HCT116 (cell line): ENCODE data around the gene NPSR1. TPM values are rescaled to one million over a fixed set of nuclear protein-coding genes. Genes with fewer than 3 reads are reported as not detected.

Source experiments
- ATAC-seq: fragments of 200-7000 bp; cut with Tn5 transposase; 2 replicates; pipeline ENCODE4 v1.9.1; 2020; ENCODE audit warnings: mild to moderate bottlenecking, moderate library complexity
- BruUV-seq: library from RNA; stranded (reverse); fragments of 400-500 nt; replicated peaks from 2 replicates; lab custom pipeline; 2021; lab: Mats Ljungman, UMichigan
- CTCF ChIA-PET: fragments of 300-600 bp; sonication (Branson Sonifier 250); formaldehyde crosslinking; loops from one replicate; lab custom pipeline; 2021; ENCODE audit warnings: antibody characterized with exemption; lab: Charles Lee
- POLR2A ChIA-PET: fragments of 300-600, 350-600 bp; sonication (Branson Sonifier 250); formaldehyde crosslinking; loops from one replicate; lab custom pipeline; 2021; ENCODE audit warnings: antibody characterized with exemption; lab: Charles Lee
- RAD21 ChIA-PET, 2 experiments: fragments of 300-600 bp; sonication (Branson Sonifier 250); formaldehyde crosslinking; loops; one replicate each; lab custom pipeline; 2023; ENCODE audit warnings: low total read pairs in 2 of 2; ENCODE audit not compliant: uncharacterized antibody in 2 of 2, unreplicated experiment in 2 of 2, low non-redundant PET in 1 of 2; lab: Charles Lee
- DNase-seq: peaks from one replicate; pipeline ENCODE4 v3.0.0-alpha.2; 2010; ENCODE audit warnings: low read depth, low spot score
- H2AFZ ChIP-seq: fragments of 200-600 bp; shearing (Covaris generic), sonication (generic); 2 replicates; pipeline ENCODE4 v1.6.1; 2017; ENCODE audit warnings: low read depth, mixed run types, mixed read lengths, antibody characterized with exemption, low read length; ENCODE audit not compliant: poor library complexity, severe bottlenecking
- H3K27ac ChIP-seq: 2 replicates; pipeline ENCODE4 v1.5.1; 2012; ENCODE audit warnings: low read depth, low read length
- H3K27me3 ChIP-seq: fragments of 200-600 bp; sonication (generic); 2 replicates; pipeline ENCODE4 v1.6.1; 2016; ENCODE audit warnings: mixed run types, low read length, mixed read lengths; ENCODE audit not compliant: insufficient read depth
- H3K36me3 ChIP-seq, 2 experiments: fragments of 200-500 bp in 1 of 2; fragments of 200-600 bp in 1 of 2; sonication (Bioruptor generic) in 1 of 2; sonication (generic) in 1 of 2; 2 replicates each; pipeline versions ENCODE4 v1.5.1 to v1.6.1; 2014 to 2016; ENCODE audit warnings: low read length in 2 of 2, inconsistent platforms in 1 of 2, mixed read lengths in 1 of 2, mixed run types in 1 of 2; ENCODE audit not compliant: insufficient read depth in 2 of 2, control insufficient read depth in 1 of 2
- H3K4me1 ChIP-seq, 2 experiments: fragments of 200-600 bp in 1 of 2; sonication (generic) in 1 of 2; 2 replicates each; pipeline versions ENCODE4 v1.5.1 to v1.6.1; 2012 to 2017; ENCODE audit warnings: low read length in 2 of 2, inconsistent platforms in 1 of 2, mild to moderate bottlenecking in 1 of 2, mixed read lengths in 1 of 2, mixed run types in 1 of 2, moderate library complexity in 1 of 2; ENCODE audit not compliant: insufficient read depth in 2 of 2, control insufficient read depth in 1 of 2
- H3K4me2 ChIP-seq: fragments of 200-600 bp; sonication (generic); 2 replicates; pipeline ENCODE4 v1.6.1; 2017; ENCODE audit warnings: mixed run types, low read length, mixed read lengths
- H3K4me3 ChIP-seq, 2 experiments: fragments of 200-600 bp in 1 of 2; sonication (generic) in 1 of 2; replicated peaks in 1 of 2; 2 replicates each; pipeline ENCODE4 v1.5.1; 2011 to 2016; ENCODE audit warnings: low read length in 2 of 2, control low read depth in 1 of 2, low read depth in 1 of 2, mild to moderate bottlenecking in 1 of 2, mixed read lengths in 1 of 2, mixed run types in 1 of 2
- H3K79me2 ChIP-seq: fragments of 200-600 bp; sonication (generic); 2 replicates; pipeline ENCODE4 v1.6.1; 2017; ENCODE audit warnings: mild to moderate bottlenecking, mixed run types, low read length, moderate library complexity, mixed read lengths; ENCODE audit not compliant: insufficient read depth
- H3K9ac ChIP-seq: fragments of 200-600 bp; sonication (generic); 2 replicates; pipeline ENCODE4 v1.6.1; 2016; ENCODE audit warnings: low read length, mixed read lengths
- H3K9me2 ChIP-seq: fragments of 200-600 bp; sonication (generic), shearing (Covaris generic); 2 replicates; pipeline ENCODE4 v1.6.1; 2017; ENCODE audit warnings: mixed run types, mild to moderate bottlenecking, moderate library complexity; ENCODE audit not compliant: insufficient read depth
- H3K9me3 ChIP-seq, 2 experiments: fragments of 200-500 bp in 1 of 2; fragments of 200-600 bp in 1 of 2; sonication (Bioruptor generic) in 1 of 2; sonication (generic) in 1 of 2; 2 replicates each; pipeline ENCODE4 v1.6.1; 2014 to 2017; ENCODE audit warnings: low read length in 2 of 2, mixed read lengths in 2 of 2, inconsistent platforms in 1 of 2, low read depth in 1 of 2, mild to moderate bottlenecking in 1 of 2, mixed run types in 1 of 2, moderate library complexity in 1 of 2; ENCODE audit not compliant: control insufficient read depth in 1 of 2, insufficient read depth in 1 of 2
- H4K20me1 ChIP-seq: fragments of 200-600 bp; sonication (generic), shearing (Covaris generic); 2 replicates; pipeline ENCODE4 v1.6.1; 2017; ENCODE audit warnings: mixed run types, mild to moderate bottlenecking, moderate library complexity; ENCODE audit not compliant: insufficient read depth
- CTCF ChIP-seq, 3 experiments: fragments of 200-600 bp in 1 of 3; sonication (generic) in 1 of 3; IDR thresholded peaks in 2 of 3; conservative IDR thresholded peaks in 1 of 3; 2 replicates each; pipeline ENCODE4 v1.5.1; 2012 to 2017; ENCODE audit warnings: low read depth in 2 of 3, low read length in 2 of 3, antibody characterized with exemption in 1 of 3, borderline replicate concordance in 1 of 3, control low read depth in 1 of 3, mild to moderate bottlenecking in 1 of 3, mixed read lengths in 1 of 3, mixed run types in 1 of 3, moderate library complexity in 1 of 3; ENCODE audit not compliant: insufficient read depth in 1 of 3
- EGR1 ChIP-seq: IDR thresholded peaks from 2 replicates; pipeline ENCODE4 v1.6.1; 2012; ENCODE audit warnings: low read depth
- ELF1 ChIP-seq: IDR thresholded peaks from 2 replicates; pipeline ENCODE4 v1.6.1; 2012; ENCODE audit warnings: low read depth, borderline replicate concordance
- EZH2 ChIP-seq: fragments of 200-600 bp; sonication (generic); IDR thresholded peaks from 2 replicates; pipeline ENCODE4 v1.6.1; 2017; ENCODE audit warnings: antibody characterized with exemption, mixed run types
- JUND ChIP-seq: IDR thresholded peaks from 2 replicates; pipeline ENCODE4 v1.6.1; 2012
- MAX ChIP-seq: IDR thresholded peaks from 2 replicates; pipeline ENCODE4 v1.6.1; 2012
- POLR2AphosphoS5 ChIP-seq: IDR thresholded peaks from 2 replicates; pipeline ENCODE4 v1.6.1; 2011; ENCODE audit warnings: mild to moderate bottlenecking, low read depth, low read length, moderate library complexity
- SRF ChIP-seq: IDR thresholded peaks from 2 replicates; pipeline ENCODE4 v1.6.1; 2012; ENCODE audit warnings: low read depth
- ZFX ChIP-seq: fragments of 450-650 bp; IDR thresholded peaks from 2 replicates; pipeline ENCODE4 v1.6.1; 2017
- intact Hi-C: fragments of 100-400 bp; cut with micrococcal nuclease; formaldehyde crosslinking; loops from 2 replicates; pipeline ENCODE4 v1.10.0; 2022
- total RNA-seq: library from RNA; stranded (reverse); gene quantifications from one replicate; pipeline ENCODE4 v1.2.1, GENCODE V29; 2021; ENCODE audit not compliant: unreplicated experiment
- TF ChIP-seq, protein P1 (sequence below): IDR thresholded peaks from 2 replicates; pipeline ENCODE4 v1.6.1; 2012
- TF ChIP-seq, protein P2 (sequence below): IDR thresholded peaks from 2 replicates; pipeline ENCODE4 v1.6.1; 2011; ENCODE audit warnings: mild to moderate bottlenecking, low read length, moderate library complexity; ENCODE audit not compliant: insufficient replicate concordance; ENCODE audit errors: extremely low read depth

Gene NPSR1
- total RNA-seq, 1 experiment from 2014 or later = not detected

DNA sequence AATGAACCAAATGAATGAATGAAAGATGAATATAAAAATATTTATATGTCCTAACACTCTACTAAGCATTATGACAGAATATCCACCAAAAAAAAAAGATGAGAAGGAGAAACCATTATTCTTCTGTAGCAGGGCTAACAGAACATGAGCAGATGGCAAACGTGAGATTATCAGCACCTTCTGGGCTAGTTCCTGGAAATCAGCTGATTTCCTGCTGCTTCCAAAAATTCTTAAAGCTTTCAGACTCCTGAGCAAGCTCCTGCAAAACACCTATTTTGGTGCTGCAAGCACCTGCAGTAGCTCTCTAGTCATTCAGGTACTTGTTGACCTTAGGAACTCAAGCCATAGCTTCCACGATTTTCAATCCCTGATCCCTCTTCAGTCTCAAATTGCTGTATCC lies 51.8 kb downstream of the NPSR1 start:
- ChIA-PET CTCF (no interaction called here), POLR2A (no interaction called here), RAD21 (no interaction called here)
- Histone ChIP-seq H3K9me3 (no peaks in the 10 kb centered on the region), H3K4me1 (no peaks in the 10 kb centered on the region), H2AFZ (no peak overlapping the region), H4K20me1 (no peaks in the 10 kb centered on the region), H3K27me3 (no peaks in the 10 kb centered on the region), H3K27ac (no peak overlapping the region), H3K9me2 (no peaks in the 10 kb centered on the region), H3K4me2 (no peak overlapping the region), H3K9ac (no peak overlapping the region), H3K79me2 (no peaks in the 10 kb centered on the region), H3K4me3 (no peak overlapping the region), H3K36me3 (no peaks in the 10 kb centered on the region)
- TF ChIP-seq ZFX = no peak
- no TSS peak for BruUV-seq
- intact Hi-C loops = no loop called here
- ATAC-seq (no peak), DNase-seq (no peak)

DNA sequence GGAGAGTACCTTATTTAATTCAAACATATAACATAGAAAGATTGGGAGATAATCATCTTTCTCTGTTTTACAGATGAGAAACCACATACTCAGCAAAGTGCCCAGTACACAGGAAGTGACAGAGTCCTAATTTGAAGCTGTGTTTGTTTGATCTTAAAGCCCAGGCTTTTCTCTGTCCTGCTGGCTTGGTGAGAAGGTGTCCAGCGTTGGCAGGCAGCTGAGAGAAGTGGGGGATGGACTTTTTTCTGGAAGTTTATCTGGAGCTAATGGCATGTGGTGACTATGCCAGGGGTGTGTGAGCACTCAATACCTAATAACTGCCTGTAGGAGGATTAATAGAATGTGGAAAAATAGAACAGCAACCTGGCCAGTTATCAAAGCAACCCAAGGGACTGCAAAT lies 60.8 kb downstream of the NPSR1 start:
- ATAC-seq = no peak
- no peak overlapping the region for H3K9ac ChIP-seq
- no peaks in the 10 kb centered on the region for H4K20me1 ChIP-seq
- RAD21 ChIA-PET = no interaction called here
- H3K9me2 ChIP-seq = no peaks in the 10 kb centered on the region
- no peak overlapping the region for H3K4me3 ChIP-seq
- intact Hi-C loops = no loop called here
- no peak overlapping the region for H3K4me2 ChIP-seq
- CTCF ChIA-PET = no interaction called here
- no peak overlapping the region for H2AFZ ChIP-seq
- H3K9me3 ChIP-seq = no peaks in the 10 kb centered on the region
- no peaks in the 10 kb centered on the region for H3K4me1 ChIP-seq
- POLR2A ChIA-PET = no interaction called here
- H3K27me3 ChIP-seq = no peaks in the 10 kb centered on the region
- H3K79me2 ChIP-seq = no peaks in the 10 kb centered on the region
- TF ChIP-seq, protein P1, sequence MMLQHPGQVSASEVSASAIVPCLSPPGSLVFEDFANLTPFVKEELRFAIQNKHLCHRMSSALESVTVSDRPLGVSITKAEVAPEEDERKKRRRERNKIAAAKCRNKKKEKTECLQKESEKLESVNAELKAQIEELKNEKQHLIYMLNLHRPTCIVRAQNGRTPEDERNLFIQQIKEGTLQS = no peak
- no peak for TF ChIP-seq EGR1
- no peak for TF ChIP-seq JUND
- TF ChIP-seq MAX = no peak
- TF ChIP-seq SRF = no peak
- no peak for TF ChIP-seq CTCF (IDR thresholded peaks at IDR 0.05 in 2 of 3, conservative IDR thresholded peaks at IDR 0.05 in 1 of 3; ENCODE audit: borderline replicate concordance in 1 of 3, insufficient read depth in 1 of 3, low read depth in 2 of 3, low read length in 2 of 3)
- TF ChIP-seq, protein P2, sequence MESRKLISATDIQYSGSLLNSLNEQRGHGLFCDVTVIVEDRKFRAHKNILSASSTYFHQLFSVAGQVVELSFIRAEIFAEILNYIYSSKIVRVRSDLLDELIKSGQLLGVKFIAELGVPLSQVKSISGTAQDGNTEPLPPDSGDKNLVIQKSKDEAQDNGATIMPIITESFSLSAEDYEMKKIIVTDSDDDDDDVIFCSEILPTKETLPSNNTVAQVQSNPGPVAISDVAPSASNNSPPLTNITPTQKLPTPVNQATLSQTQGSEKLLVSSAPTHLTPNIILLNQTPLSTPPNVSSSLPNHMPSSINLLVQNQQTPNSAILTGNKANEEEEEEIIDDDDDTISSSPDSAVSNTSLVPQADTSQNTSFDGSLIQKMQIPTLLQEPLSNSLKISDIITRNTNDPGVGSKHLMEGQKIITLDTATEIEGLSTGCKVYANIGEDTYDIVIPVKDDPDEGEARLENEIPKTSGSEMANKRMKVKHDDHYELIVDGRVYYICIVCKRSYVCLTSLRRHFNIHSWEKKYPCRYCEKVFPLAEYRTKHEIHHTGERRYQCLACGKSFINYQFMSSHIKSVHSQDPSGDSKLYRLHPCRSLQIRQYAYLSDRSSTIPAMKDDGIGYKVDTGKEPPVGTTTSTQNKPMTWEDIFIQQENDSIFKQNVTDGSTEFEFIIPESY = no peak
- no peak for TF ChIP-seq POLR2AphosphoS5
- no peak for TF ChIP-seq EZH2
- TF ChIP-seq ELF1 = no peak
- no peaks in the 10 kb centered on the region for H3K36me3 ChIP-seq
- H3K27ac ChIP-seq = no peak overlapping the region
- DNase-seq = no peak
- no TSS peak for BruUV-seq
